ENCODE data around the gene ATP2C2.
"Not testable (repeated sequence)": the region's sequence is repeated elsewhere in the genome, so short reads cannot be mapped to it uniquely, and the experiment has no call there.

ATP2C2 gene

GRCh38 chr16:84391151-84392030, 23.1 kb downstream of the ATP2C2 start:
- Histone ChIP-seq H3K36me3 (ENCODE audit: insufficient read depth, low read length) (no peaks in the 10 kb centered on the region), H3K9ac (ENCODE audit: insufficient read length) (no peak overlapping the region), H3K4me3 (no peak overlapping the region), H3K27ac (no peak overlapping the region), H3K9me3 (ENCODE audit: low read depth, low read length) (no peaks in the 10 kb centered on the region)
- no peak for DNase-seq (ENCODE audit: low read depth, low spot score)
- TF ChIP-seq FOXP2 (optimal IDR thresholded peaks at IDR 0.05; ENCODE audit: control extremely low read depth, extremely low read length, insufficient read depth) (no peak), EZH2 (IDR thresholded peaks at IDR 0.05) (no peak), POLR2AphosphoS5 (IDR thresholded peaks at IDR 0.05; ENCODE audit: borderline replicate concordance, low read depth, low read length) (no peak)

GRCh38 chr16:84392031-84392360, 23.7 kb downstream of the ATP2C2 start:
- no peaks in the 10 kb centered on the region for H3K9me3 ChIP-seq (ENCODE audit: low read depth, low read length)
- H3K27ac ChIP-seq, result no peak overlapping the region
- no peak for TF ChIP-seq EZH2 (IDR thresholded peaks at IDR 0.05)
- TF ChIP-seq POLR2AphosphoS5 (IDR thresholded peaks at IDR 0.05; ENCODE audit: borderline replicate concordance, low read depth, low read length), result no peak
- TF ChIP-seq FOXP2 (optimal IDR thresholded peaks at IDR 0.05; ENCODE audit: control extremely low read depth, extremely low read length, insufficient read depth), result no peak
- H3K9ac ChIP-seq (ENCODE audit: insufficient read length), result no peak overlapping the region
- no peak overlapping the region for H3K4me3 ChIP-seq
- H3K36me3 ChIP-seq (ENCODE audit: insufficient read depth, low read length), result no peaks in the 10 kb centered on the region
- no peak for DNase-seq (ENCODE audit: low read depth, low spot score)

- H3K36me3 ChIP-seq (ENCODE audit: insufficient read depth, low read length); H3K4me3 ChIP-seq; H3K27ac ChIP-seq; DNase-seq (ENCODE audit: low read depth, low spot score); H3K9me3 ChIP-seq (ENCODE audit: low read depth, low read length); H3K9ac ChIP-seq (ENCODE audit: insufficient read length): not testable (repeated sequence)
Measured at GRCh38 chr16:84396082-84396481, 27.7 kb downstream of the ATP2C2 start.

GRCh38 chr16:84396537-84397008, 28.2 kb downstream of the ATP2C2 start:
- H3K4me3 ChIP-seq, result no peak overlapping the region
- H3K36me3 ChIP-seq (ENCODE audit: insufficient read depth, low read length), result no peaks in the 10 kb centered on the region
- no peaks in the 10 kb centered on the region for H3K9me3 ChIP-seq (ENCODE audit: low read depth, low read length)
- TF ChIP-seq POLR2AphosphoS5 (IDR thresholded peaks at IDR 0.05; ENCODE audit: borderline replicate concordance, low read depth, low read length) (no peak), EZH2 (IDR thresholded peaks at IDR 0.05) (no peak), FOXP2 (optimal IDR thresholded peaks at IDR 0.05; ENCODE audit: control extremely low read depth, extremely low read length, insufficient read depth) (no peak)
- DNase-seq (ENCODE audit: low read depth, low spot score), result no peak
- no peak overlapping the region for H3K9ac ChIP-seq (ENCODE audit: insufficient read length)
- H3K27ac ChIP-seq, result no peak overlapping the region

GRCh38 chr16:84397090-84397489, 28.8 kb downstream of the ATP2C2 start:
- no peak for TF ChIP-seq FOXP2 (optimal IDR thresholded peaks at IDR 0.05; ENCODE audit: control extremely low read depth, extremely low read length, insufficient read depth)
- TF ChIP-seq EZH2 (IDR thresholded peaks at IDR 0.05), result no peak
- no peak for TF ChIP-seq POLR2AphosphoS5 (IDR thresholded peaks at IDR 0.05; ENCODE audit: borderline replicate concordance, low read depth, low read length)
- no peak overlapping the region for H3K27ac ChIP-seq
- H3K36me3 ChIP-seq (ENCODE audit: insufficient read depth, low read length), result no peaks in the 10 kb centered on the region
- H3K4me3 ChIP-seq, result no peak overlapping the region
- no peak overlapping the region for H3K9ac ChIP-seq (ENCODE audit: insufficient read length)
- no peaks in the 10 kb centered on the region for H3K9me3 ChIP-seq (ENCODE audit: low read depth, low read length)
- DNase-seq (ENCODE audit: low read depth, low spot score), result no peak

GRCh38 chr16:84398701-84399100, 30.4 kb downstream of the ATP2C2 start:
- H3K36me3 ChIP-seq (ENCODE audit: insufficient read depth, low read length), result no peaks in the 10 kb centered on the region
- DNase-seq (ENCODE audit: low read depth, low spot score), result no peak
- no peak overlapping the region for H3K27ac ChIP-seq
- H3K9ac ChIP-seq (ENCODE audit: insufficient read length), result no peak overlapping the region
- TF ChIP-seq FOXP2 (optimal IDR thresholded peaks at IDR 0.05; ENCODE audit: control extremely low read depth, extremely low read length, insufficient read depth) (no peak), EZH2 (IDR thresholded peaks at IDR 0.05) (no peak), POLR2AphosphoS5 (IDR thresholded peaks at IDR 0.05; ENCODE audit: borderline replicate concordance, low read depth, low read length) (no peak)
- H3K9me3 ChIP-seq (ENCODE audit: low read depth, low read length), result no peaks in the 10 kb centered on the region
- no peak overlapping the region for H3K4me3 ChIP-seq

- not testable (repeated sequence) for H3K36me3 ChIP-seq (ENCODE audit: insufficient read depth, low read length); H3K9me3 ChIP-seq (ENCODE audit: low read depth, low read length); H3K9ac ChIP-seq (ENCODE audit: insufficient read length); H3K27ac ChIP-seq; H3K4me3 ChIP-seq; DNase-seq (ENCODE audit: low read depth, low spot score)
Measured at GRCh38 chr16:84399912-84400311, 31.6 kb downstream of the ATP2C2 start.

GRCh38 chr16:84403435-84403834, 35.1 kb downstream of the ATP2C2 start:
- not testable (repeated sequence) for DNase-seq (ENCODE audit: low read depth, low spot score); H3K9me3 ChIP-seq (ENCODE audit: low read depth, low read length); H3K36me3 ChIP-seq (ENCODE audit: insufficient read depth, low read length); H3K4me3 ChIP-seq; H3K9ac ChIP-seq (ENCODE audit: insufficient read length); H3K27ac ChIP-seq

GRCh38 chr16:84404324-84404723, 36.0 kb downstream of the ATP2C2 start:
- H3K9ac ChIP-seq (ENCODE audit: insufficient read length), result no peak overlapping the region
- H3K9me3 ChIP-seq (ENCODE audit: low read depth, low read length), result no peaks in the 10 kb centered on the region
- no peak overlapping the region for H3K4me3 ChIP-seq
- DNase-seq (ENCODE audit: low read depth, low spot score), result no peak
- TF ChIP-seq EZH2 (IDR thresholded peaks at IDR 0.05) (no peak), POLR2AphosphoS5 (IDR thresholded peaks at IDR 0.05; ENCODE audit: borderline replicate concordance, low read depth, low read length) (no peak), FOXP2 (optimal IDR thresholded peaks at IDR 0.05; ENCODE audit: control extremely low read depth, extremely low read length, insufficient read depth) (no peak)
- no peak overlapping the region for H3K27ac ChIP-seq
- no peaks in the 10 kb centered on the region for H3K36me3 ChIP-seq (ENCODE audit: insufficient read depth, low read length)
